WTC11 (cell line): Measurements from ENCODE around the gene TMEM79.

Experiments
- CTCF ChIP-seq: fragments of 200-600 bp; IDR thresholded peaks from 2 replicates; pipeline ENCODE4 v1.8.0; 2022; ENCODE audit warnings: antibody characterized with exemption
- ETV6 ChIP-seq: sonication (generic); formaldehyde crosslinking; IDR thresholded peaks from 2 replicates; pipeline ENCODE4 v1.8.1; 2022; ENCODE audit warnings: mild to moderate bottlenecking, missing genetic modification reagents
- MLX ChIP-seq: sonication (generic); formaldehyde crosslinking; IDR thresholded peaks from 2 replicates; pipeline ENCODE4 v1.8.1; 2023; ENCODE audit warnings: mild to moderate bottlenecking, missing genetic modification reagents, moderate library complexity

- TF ChIP-seq CTCF (no peak), ETV6 (no peak), MLX (CRISPR knock-in tag) (no peak)
These were observed 18.1 kb upstream of the TMEM79 start for GRCh38 chr1:156266051-156266450.
